H54 (cell line): Measurements from ENCODE around the gene TRAPPC14.
"Not testable (repeated sequence)": the region's sequence is repeated elsewhere in the genome, so short reads cannot be mapped to it uniquely, and the experiment has no call there.

Experiments used
- DNase-seq: peaks from one replicate; pipeline ENCODE4 v3.0.0; 2011; ENCODE audit warnings: low spot score, mixed read lengths; ENCODE audit not compliant: insufficient read length
- FAIRE-seq: peaks from 3 replicates; lab custom pipeline; 2011; peaks lifted over from hg19 to GRCh38; lab: Jason Lieb, UNC
- POLR2A ChIP-seq: IDR thresholded peaks from 2 replicates; pipeline ENCODE4 v1.6.1; 2011; ENCODE audit warnings: low read depth, mild to moderate bottlenecking, low read length

TRAPPC14 gene

GRCh38 chr7:100152937-100153666 lies 5.4 kb downstream of the TRAPPC14 start:
- DNase-seq, result no peak
- no peak for FAIRE-seq
- no peak for TF ChIP-seq POLR2A

GRCh38 chr7:100152404-100152803 lies 6.1 kb downstream of the TRAPPC14 start:
- no peak for DNase-seq
- TF ChIP-seq POLR2A, result no peak
- FAIRE-seq, result no peak

DNA sequence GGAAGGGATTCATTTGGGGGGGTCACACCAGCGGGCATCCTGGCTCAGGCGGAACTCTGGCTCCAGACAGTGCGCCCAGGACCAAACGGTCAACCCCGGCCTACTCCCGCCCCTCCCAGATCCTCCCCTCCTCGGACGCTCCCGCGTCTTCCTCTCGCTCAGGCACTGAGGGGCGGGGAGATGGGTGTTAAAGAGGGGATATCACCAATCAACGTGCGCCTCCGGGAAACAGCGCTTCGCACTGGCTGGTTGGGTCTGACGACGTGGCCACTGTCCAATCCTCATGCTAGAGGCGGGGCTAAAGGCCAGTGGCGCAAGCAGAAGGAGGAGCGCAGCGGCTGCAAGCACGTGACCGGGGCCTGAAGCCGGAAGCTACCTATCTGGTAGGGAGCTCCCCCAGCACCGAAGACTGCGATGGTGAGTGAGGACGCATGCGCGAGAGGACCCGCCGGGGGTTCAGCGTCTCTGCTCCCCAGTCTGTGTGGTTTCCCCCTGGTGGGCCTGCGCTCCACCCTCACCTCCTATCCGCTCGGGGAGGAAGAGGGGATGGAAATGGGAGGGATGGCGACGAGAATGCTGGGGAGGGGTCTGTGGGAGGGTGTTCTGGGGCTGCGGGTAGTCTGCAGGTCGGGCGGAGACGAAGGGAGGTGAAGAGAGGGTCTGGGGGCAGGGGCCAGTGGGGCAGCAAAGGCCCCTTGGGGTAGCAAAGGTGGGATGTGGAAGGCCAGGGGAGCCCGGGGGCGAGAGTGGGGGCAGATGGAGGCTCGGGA lies 9.8 kb downstream of the TRAPPC14 start, which contains the start of gene LAMTOR4:
Gene LAMTOR4, plus strand, starts transcription at position 360 of the 770 bp plus-strand sequence. Its CDS starts 55 bp downstream, at position 415.
- peak; percentile 82 for TF ChIP-seq POLR2A
- DNase-seq, result peak; percentile 96
- peak; percentile 94 for FAIRE-seq

- TF ChIP-seq POLR2A, result no peak
- no peak for FAIRE-seq
These were observed 10.3 kb downstream of the TRAPPC14 start for GRCh38 chr7:100148225-100148558.

DNA sequence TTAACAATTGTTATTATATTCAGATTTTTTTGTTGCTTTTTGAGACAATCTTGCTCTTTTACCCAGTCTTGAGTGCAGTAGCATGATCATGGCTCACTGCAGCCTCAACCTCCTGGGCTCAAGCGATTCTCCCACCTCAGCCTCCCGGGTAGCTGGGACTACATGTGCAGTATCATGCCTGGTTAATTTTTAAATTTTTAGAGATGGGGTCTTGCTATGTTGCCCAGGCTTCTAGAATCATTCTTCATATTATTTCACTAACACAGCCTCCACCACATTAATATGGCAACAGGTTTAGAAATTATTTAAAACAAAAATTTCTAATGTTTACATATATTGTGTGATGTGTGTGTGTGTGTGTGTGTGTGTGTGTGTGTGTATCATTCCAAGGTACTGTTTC lies 11.2 kb downstream of the TRAPPC14 start:
- no peak for TF ChIP-seq POLR2A
- no peak for DNase-seq
- no peak for FAIRE-seq

More at GRCh38 chr7:100148225-100148558, 10.3 kb downstream of the TRAPPC14 start:
- DNase-seq, result no peak

- not testable (repeated sequence) for DNase-seq, FAIRE-seq
These were observed 12.2 kb downstream of the TRAPPC14 start for GRCh38 chr7:100146350-100146749.

DNA sequence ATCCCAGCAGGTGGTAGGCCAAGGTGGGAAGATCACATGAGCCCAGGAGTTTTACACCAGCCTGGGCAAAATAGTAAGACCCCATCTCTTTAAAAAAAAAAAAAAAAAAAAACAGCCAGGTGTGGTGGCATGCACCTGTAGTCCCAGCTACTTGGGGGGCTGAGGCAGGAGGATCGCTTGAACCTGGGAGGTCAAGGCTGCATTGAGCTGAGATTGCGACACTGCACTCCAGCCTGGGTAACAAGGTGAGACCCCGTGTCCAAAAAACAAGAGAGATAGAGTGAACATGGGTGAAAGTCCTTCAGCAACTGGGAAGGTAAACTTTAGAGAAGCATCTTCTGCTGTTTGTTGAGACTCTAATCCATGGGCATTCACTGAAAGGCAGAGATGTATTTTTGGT lies 16.1 kb downstream of the TRAPPC14 start:
- no peak for TF ChIP-seq POLR2A
- no peak for FAIRE-seq
- no peak for DNase-seq

DNA sequence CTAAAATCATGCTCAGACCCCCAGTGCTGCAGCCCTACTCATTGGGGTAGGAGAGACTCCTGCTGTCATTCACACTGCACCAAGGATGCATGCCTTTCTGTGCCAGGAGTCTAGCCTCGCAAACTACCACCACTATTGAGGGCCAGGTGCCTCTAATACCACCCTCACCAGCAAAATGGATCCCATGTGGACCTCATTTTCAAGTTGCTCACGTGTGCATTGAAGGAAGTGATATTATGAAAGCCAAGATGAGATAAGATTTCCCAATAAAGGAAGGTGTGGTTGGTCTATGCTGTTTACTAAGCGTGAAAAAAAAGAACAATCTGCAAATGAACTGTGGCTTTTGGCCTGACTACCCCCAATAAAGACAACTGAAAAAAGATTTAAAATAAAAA lies 17.0 kb downstream of the TRAPPC14 start:
- TF ChIP-seq POLR2A, result no peak
- FAIRE-seq (no peak), DNase-seq (no peak)

- no peak for TF ChIP-seq POLR2A
- FAIRE-seq (no peak), DNase-seq (no peak)
These were observed 20.4 kb downstream of the TRAPPC14 start for GRCh38 chr7:100137851-100138760.

- no peak for FAIRE-seq
- DNase-seq, result peak; percentile 66
- no peak for TF ChIP-seq POLR2A
These were observed 25.8 kb downstream of the TRAPPC14 start for GRCh38 chr7:100132697-100133151.

DNA sequence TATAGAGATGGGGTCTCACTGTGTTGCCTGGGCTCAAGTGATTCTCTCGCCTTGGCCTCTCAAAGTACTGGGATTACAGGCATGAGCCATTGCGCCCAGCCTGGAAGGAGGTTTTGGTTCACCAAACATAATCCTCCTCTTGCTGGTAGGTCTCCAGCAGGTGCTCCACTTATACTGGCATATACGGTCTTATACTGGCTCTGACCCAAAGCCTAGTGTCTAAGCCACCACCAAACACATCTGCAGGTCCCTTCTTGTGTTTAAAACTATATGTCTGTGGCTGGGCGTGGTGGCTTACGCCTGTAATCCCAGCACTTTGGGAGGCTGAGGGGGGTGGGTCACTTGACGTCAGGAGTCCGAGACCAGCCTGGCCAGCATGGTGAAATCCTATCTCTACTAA lies 26.4 kb downstream of the TRAPPC14 start:
- FAIRE-seq, result no peak
- TF ChIP-seq POLR2A, result no peak

DNA sequence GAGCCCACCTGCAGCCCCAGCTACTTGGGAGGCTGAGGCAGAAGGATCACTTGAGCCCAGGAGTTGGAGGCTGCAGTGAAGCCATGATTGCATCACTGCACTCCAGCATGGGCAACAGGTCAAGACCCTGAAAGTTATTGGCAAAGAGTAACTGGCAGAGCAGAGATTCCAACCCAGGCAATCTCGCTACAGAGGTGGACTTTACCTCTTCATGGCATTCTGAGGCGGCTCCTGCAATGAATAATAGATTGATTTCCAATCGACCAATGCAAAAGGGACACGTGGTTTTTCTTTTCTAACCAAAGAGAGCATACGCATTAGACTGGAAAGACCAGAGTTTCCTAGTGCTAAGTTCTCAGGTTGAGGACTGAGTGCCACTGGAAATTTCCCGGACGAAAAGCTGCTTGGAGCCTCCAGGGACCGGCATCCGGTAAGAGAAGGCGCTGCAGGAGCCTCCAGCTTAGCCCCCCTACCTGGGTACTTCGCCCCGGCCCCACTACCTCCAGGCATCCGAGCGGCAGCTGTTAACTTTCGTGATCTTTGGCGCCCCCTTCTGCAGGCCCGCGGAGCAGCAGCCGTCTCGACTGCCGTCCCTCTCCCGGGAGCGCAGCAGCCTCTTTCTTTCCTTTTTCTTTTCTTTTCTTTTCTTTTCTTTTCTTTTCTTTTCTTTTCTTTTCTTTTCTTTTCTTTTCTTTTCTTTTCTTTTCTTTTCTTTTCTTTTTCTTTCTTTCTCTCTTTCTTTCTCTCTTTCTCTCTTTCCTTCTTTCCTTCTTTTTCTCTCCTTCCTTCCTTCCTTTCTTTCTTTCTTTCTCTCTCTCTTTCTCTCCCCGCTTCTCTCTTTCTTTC lies 27.7 kb downstream of the TRAPPC14 start:
- no peak for FAIRE-seq
- TF ChIP-seq POLR2A, result no peak
- peak; percentile 72 for DNase-seq

More for the DNA sequence above, 26.4 kb downstream of the TRAPPC14 start:
- DNase-seq, result no peak

DNA sequence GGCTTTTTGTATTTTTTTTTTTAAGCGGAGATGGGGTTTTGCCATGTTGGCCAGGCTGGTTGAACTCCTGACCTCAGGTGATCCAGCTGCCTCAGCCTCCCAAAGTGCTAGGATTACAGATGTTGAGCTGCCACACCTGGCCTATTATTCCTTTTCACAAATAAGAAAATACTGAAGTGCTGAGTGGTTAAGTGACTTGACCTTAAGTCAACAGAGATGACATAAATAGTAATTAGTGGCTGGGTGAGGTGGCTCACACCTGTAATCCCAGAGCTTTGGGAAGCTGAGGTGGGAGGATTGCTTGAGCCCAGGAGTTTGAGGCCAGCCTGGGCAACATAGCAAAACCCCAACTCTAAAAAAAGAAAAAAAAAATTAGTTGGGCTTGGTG lies 28.3 kb downstream of the TRAPPC14 start:
- not testable (repeated sequence) for FAIRE-seq, DNase-seq

DNA sequence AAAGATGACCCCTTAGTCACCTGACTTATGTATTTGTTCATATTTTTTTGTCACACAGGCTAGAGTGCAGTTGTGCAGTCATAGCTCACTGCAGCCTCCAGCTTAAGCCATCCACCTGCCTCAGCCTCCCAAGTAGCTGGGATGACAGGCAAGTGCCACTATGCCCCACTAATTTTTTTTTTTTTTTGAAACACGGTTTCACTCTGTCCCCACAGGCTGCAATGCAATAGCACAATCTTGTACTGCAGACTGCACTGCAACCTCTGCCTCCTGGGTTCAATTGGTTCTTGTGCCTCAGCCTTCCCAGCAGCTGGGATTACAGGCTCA lies 29.9 kb downstream of the TRAPPC14 start:
- TF ChIP-seq POLR2A, result no peak
- no peak for DNase-seq
- no peak for FAIRE-seq
